GM19193 (cell line): ENCODE data around the gene RPS16.

Source experiments
- POLR2A ChIP-seq: IDR thresholded peaks from 4 replicates; pipeline ENCODE4 v1.6.1; 2011; ENCODE audit not compliant: insufficient read depth, insufficient read length; ENCODE audit errors: extremely low read depth

The RPS16 gene

GRCh38 chr19:39416152-39417120 is 19.3 kb downstream of the RPS16 start:
- TF ChIP-seq POLR2A = no peak

GRCh38 chr19:39415111-39416046 is 20.4 kb downstream of the RPS16 start:
- TF ChIP-seq POLR2A = no peak

- TF ChIP-seq POLR2A = no peak
Measured at GRCh38 chr19:39413911-39414608, 21.7 kb downstream of the RPS16 start.

GRCh38 chr19:39413272-39413910 is 22.4 kb downstream of the RPS16 start:
- no peak for TF ChIP-seq POLR2A

- no peak for TF ChIP-seq POLR2A
Measured at GRCh38 chr19:39412867-39413271, 22.9 kb downstream of the RPS16 start.

- TF ChIP-seq POLR2A = peak; percentile 97
Measured at GRCh38 chr19:39412100-39412866, 23.5 kb downstream of the RPS16 start, which contains the start of gene PLEKHG2. Gene PLEKHG2, plus strand, starts transcription at chr19:39412669. Its CDS starts 1,418 bp downstream, at chr19:39414087.

- no peak for TF ChIP-seq POLR2A
Measured at GRCh38 chr19:39411832-39412099, 24.0 kb downstream of the RPS16 start.

GRCh38 chr19:39411081-39411831 is 24.5 kb downstream of the RPS16 start:
- peak; percentile 58 for TF ChIP-seq POLR2A

GRCh38 chr19:39410831-39411080 is 25.0 kb downstream of the RPS16 start:
- TF ChIP-seq POLR2A = no peak

GRCh38 chr19:39410017-39410830 is 25.5 kb downstream of the RPS16 start:
- no peak for TF ChIP-seq POLR2A

- peak; percentile 88 for TF ChIP-seq POLR2A
Measured at GRCh38 chr19:39409208-39410016, 26.3 kb downstream of the RPS16 start.

GRCh38 chr19:39408392-39409207 is 27.1 kb downstream of the RPS16 start:
- TF ChIP-seq POLR2A = peak; percentile 58
